Right lobe of liver (tissue), 4 donors: ENCODE measurements around the gene BCO1.

Source experiments
- CTCF ChIP-seq, 4 donors: fragments of 200-600 bp in 3 of 4; fragments of 450-650 bp in 1 of 4; IDR thresholded peaks; one replicate each; pipeline versions ENCODE4 v1.5.1 to v1.8.0; 2016 to 2022; ENCODE audit warnings: antibody characterized with exemption in 4 of 4, mild to moderate bottlenecking in 2 of 4
- POLR2A ChIP-seq: fragments of 450-650 bp; IDR thresholded peaks from one replicate; pipeline ENCODE4 v1.6.1; 2017; ENCODE audit warnings: antibody characterized with exemption, mild to moderate bottlenecking
- donor health status: DM: no; HTN: no; CAD: no.
- donor health status: DM: no; HTN: no; CAD: no.
- donor health status: DM: no; HTN: yes; CAD: no.

- TF ChIP-seq CTCF (IDR thresholded peaks at IDR 0.05) (no peak), POLR2A (no peak)
Measured at GRCh38 chr16:81231014-81231413, 7.5 kb upstream of the BCO1 start.
